Stimulated activated CD8-positive, alpha-beta memory T cell treated with anti-CD3 and anti-CD28 coated beads, Interleukin-7, amount 100 ng/mL, for 24 hours (primary cell): ENCODE data around the gene RNF145.
"Not testable (repeated sequence)": the region's sequence is repeated elsewhere in the genome, so short reads cannot be mapped to it uniquely, and the experiment has no call there.

Source experiments
- DNase-seq: peaks from one replicate; pipeline ENCODE4 v3.0.0-alpha.2; 2020; ENCODE audit warnings: low read depth

RNF145 gene

GRCh38 chr5:159157552-159157951 is 51.8 kb downstream of the RNF145 start:
- DNase-seq = no peak

GRCh38 chr5:159156426-159157238 is 52.7 kb downstream of the RNF145 start:
- no peak for DNase-seq

GRCh38 chr5:159155960-159156359 is 53.4 kb downstream of the RNF145 start:
- DNase-seq = no peak

- no peak for DNase-seq
These were observed 56.5 kb downstream of the RNF145 start for GRCh38 chr5:159152876-159153275.

- no peak for DNase-seq
These were observed 60.3 kb downstream of the RNF145 start for GRCh38 chr5:159149085-159149484.

GRCh38 chr5:159147976-159148375 is 61.4 kb downstream of the RNF145 start:
- no peak for DNase-seq

- no peak for DNase-seq
These were observed 62.5 kb downstream of the RNF145 start for GRCh38 chr5:159146839-159147238.

- DNase-seq = not testable (repeated sequence)
These were observed 64.2 kb downstream of the RNF145 start for GRCh38 chr5:159145160-159145559.

- DNase-seq = no peak
These were observed 69.6 kb downstream of the RNF145 start for GRCh38 chr5:159139802-159140201.

GRCh38 chr5:159135896-159136531 is 73.3 kb downstream of the RNF145 start:
- no peak for DNase-seq

- no peak for DNase-seq
These were observed 76.2 kb downstream of the RNF145 start for GRCh38 chr5:159133041-159133741.

- no peak for DNase-seq
These were observed 76.8 kb downstream of the RNF145 start for GRCh38 chr5:159132429-159133040.

- DNase-seq = no peak
These were observed 77.4 kb downstream of the RNF145 start for GRCh38 chr5:159131951-159132350.

- no peak for DNase-seq
These were observed 78.5 kb downstream of the RNF145 start for GRCh38 chr5:159130871-159131270.

GRCh38 chr5:159128070-159128541 is 81.2 kb downstream of the RNF145 start:
- no peak for DNase-seq

GRCh38 chr5:159123700-159124099 is 85.7 kb downstream of the RNF145 start:
- no peak for DNase-seq

- no peak for DNase-seq
These were observed 86.2 kb downstream of the RNF145 start for GRCh38 chr5:159123189-159123588.

- no peak for DNase-seq
These were observed 88.3 kb downstream of the RNF145 start for GRCh38 chr5:159121061-159121460.

- DNase-seq = no peak
These were observed 88.9 kb downstream of the RNF145 start for GRCh38 chr5:159120446-159120845.

- not testable (repeated sequence) for DNase-seq
These were observed 89.5 kb downstream of the RNF145 start for GRCh38 chr5:159119842-159120241.

GRCh38 chr5:159118958-159119659 is 90.2 kb downstream of the RNF145 start:
- DNase-seq = not testable (repeated sequence)

- DNase-seq = no peak
These were observed 95.9 kb downstream of the RNF145 start for GRCh38 chr5:159113405-159113804.
